ENCODE results near the gene GNA12.

Gene GNA12

GRCh38 chr7:2843711-2844152 lies 376 bp downstream of the GNA12 start:
- TF ChIP-seq CTCF (IDR thresholded peaks at IDR 0.05; ENCODE audit: extremely low read depth, missing control alignments) = no peak
- DNase-seq (ENCODE audit: low spot score) = no peak

- DNase-seq (ENCODE audit: low spot score) = no peak
- no peak for TF ChIP-seq CTCF (IDR thresholded peaks at IDR 0.05; ENCODE audit: extremely low read depth, missing control alignments)
These were observed 870 bp downstream of the GNA12 start for GRCh38 chr7:2843191-2843685.

DNA sequence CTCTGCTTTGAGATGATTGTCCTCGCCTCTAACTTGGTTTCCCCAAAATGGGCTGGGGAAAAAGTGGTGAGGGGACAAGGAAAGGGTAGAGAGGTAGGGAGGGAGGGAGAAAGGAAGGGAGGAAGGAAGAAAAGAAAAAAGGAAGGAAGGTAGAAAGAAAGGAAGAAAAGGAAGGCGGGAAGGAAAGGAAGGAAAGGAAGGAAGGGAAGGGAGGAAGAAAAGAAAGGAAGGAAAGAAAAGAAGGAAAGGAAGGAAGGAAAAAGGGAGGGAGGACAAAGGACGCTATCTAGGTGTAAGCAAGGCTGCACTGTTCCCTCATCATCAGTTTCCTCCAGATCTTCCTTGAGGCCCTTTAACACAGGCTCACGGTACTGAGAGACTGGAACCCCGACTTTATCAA lies 2.2 kb downstream of the GNA12 start:
- no peak for TF ChIP-seq CTCF (IDR thresholded peaks at IDR 0.05; ENCODE audit: extremely low read depth, missing control alignments)
- no peak for DNase-seq (ENCODE audit: low spot score)

DNA sequence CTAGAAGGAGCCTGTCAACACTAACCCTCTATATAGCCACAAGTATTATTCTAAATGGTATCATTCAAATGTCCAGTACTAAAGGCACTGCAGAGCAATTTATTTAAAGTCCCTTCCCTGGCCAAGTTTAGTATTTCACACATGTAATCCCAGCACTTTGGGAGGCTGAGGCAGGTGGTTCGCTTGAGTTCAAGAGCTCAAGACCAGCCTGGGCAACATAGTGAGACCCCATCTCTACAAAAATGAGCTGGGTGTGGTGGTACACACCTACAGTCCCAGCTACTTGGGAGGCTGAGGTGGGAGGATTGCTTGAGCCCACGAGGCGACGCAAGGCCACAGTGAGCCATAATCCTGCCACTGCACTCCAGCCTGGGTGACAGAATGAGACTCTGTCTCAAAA lies 3.6 kb downstream of the GNA12 start:
- no peak for DNase-seq (ENCODE audit: low spot score)
- no peak for TF ChIP-seq CTCF (IDR thresholded peaks at IDR 0.05; ENCODE audit: extremely low read depth, missing control alignments)

- TF ChIP-seq CTCF (IDR thresholded peaks at IDR 0.05; ENCODE audit: extremely low read depth, missing control alignments) = no peak
- peak; percentile 42 for DNase-seq (ENCODE audit: low spot score)
These were observed 5.1 kb downstream of the GNA12 start for GRCh38 chr7:2838873-2839578.

- DNase-seq (ENCODE audit: low spot score) = no peak
- TF ChIP-seq CTCF (IDR thresholded peaks at IDR 0.05; ENCODE audit: extremely low read depth, missing control alignments) = no peak
These were observed 5.7 kb downstream of the GNA12 start for GRCh38 chr7:2838451-2838850.

DNA sequence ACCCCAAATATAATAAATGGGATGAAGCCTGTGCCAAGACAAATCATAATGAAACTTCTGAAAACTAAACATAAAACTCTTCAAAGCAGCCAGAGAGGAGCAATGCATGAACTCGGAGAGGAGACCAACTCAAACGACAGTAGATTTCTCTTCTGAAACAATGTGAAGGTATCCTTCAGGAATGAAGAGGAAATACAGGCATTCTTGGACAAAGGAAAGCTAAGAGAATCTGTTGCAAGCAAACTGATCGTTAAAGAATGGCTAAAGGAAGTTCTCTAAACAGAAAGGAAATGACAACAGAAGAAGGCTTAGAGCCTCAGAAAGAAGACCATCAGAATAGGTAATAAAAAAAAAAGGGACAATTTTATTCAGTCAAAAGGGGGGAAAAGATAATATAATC lies 6.6 kb downstream of the GNA12 start:
- DNase-seq (ENCODE audit: low spot score) = no peak
- no peak for TF ChIP-seq CTCF (IDR thresholded peaks at IDR 0.05; ENCODE audit: extremely low read depth, missing control alignments)
